ENCODE data around the gene CCSER1. TPM values are rescaled to one million over a fixed set of nuclear protein-coding genes. Genes with fewer than 3 reads are reported as not detected.
A peak's percentile ranks its signal among the peaks of the same experiment; 100 is the strongest.

Gene CCSER1
- total RNA-seq, 6 donors from 2014 or later: 4.4 to 26.1 (median 13.8) TPM

GRCh38 chr4:90415116-90415515 is 287.9 kb downstream of the CCSER1 start:
- TF ChIP-seq EP300 (IDR thresholded peaks at IDR 0.05): no peak
- TF ChIP-seq POLR2A (IDR thresholded peaks at IDR 0.05): no peak
- TF ChIP-seq CTCF (IDR thresholded peaks at IDR 0.05): no peak
- no peak for TF ChIP-seq POLR2AphosphoS5 (IDR thresholded peaks at IDR 0.05)
- Histone ChIP-seq H3K9me3 (no peaks in the 10 kb centered on the region), H3K27me3 (no peaks in the 10 kb centered on the region), H3K36me3 (no peaks in the 10 kb centered on the region), H3K4me3 (no peak overlapping the region), H3K27ac (no peak overlapping the region), H3K4me1 (no peaks in the 10 kb centered on the region)
- DNase-seq: no peak
- no peak for ATAC-seq (ENCODE audit: low FRiP score in 2 of 2)
- 79 to 87% methylated on average over 5 of the region's 5 CpGs for WGBS, 2 donors

- Histone ChIP-seq H3K4me3 (no peak overlapping the region), H3K27ac (no peak overlapping the region), H3K9me3 (no peaks in the 10 kb centered on the region), H3K27me3 (no peaks in the 10 kb centered on the region), H3K36me3 (no peaks in the 10 kb centered on the region), H3K4me1 (no peaks in the 10 kb centered on the region)
- DNase-seq (no peak), ATAC-seq (ENCODE audit: low FRiP score in 2 of 2) (peak in 1 of 2 donors; percentile 58)
- TF ChIP-seq POLR2A (IDR thresholded peaks at IDR 0.05): no peak
- TF ChIP-seq CTCF (IDR thresholded peaks at IDR 0.05): peak in 3 of 6 experiments; percentile 41 to 52 (median 47)
- TF ChIP-seq EP300 (IDR thresholded peaks at IDR 0.05): no peak
- 0 to 1% methylated on average over 2 of the region's 2 CpGs for WGBS, 2 donors
Measured at GRCh38 chr4:90419124-90419711, 292.0 kb downstream of the CCSER1 start.

- Histone ChIP-seq H3K9me3 (no peaks in the 10 kb centered on the region), H3K36me3 (no peaks in the 10 kb centered on the region), H3K4me1 (no peaks in the 10 kb centered on the region), H3K27ac (no peak overlapping the region), H3K27me3 (no peaks in the 10 kb centered on the region), H3K4me3 (no peak overlapping the region)
- no peak for ATAC-seq (ENCODE audit: low FRiP score in 2 of 2)
- TF ChIP-seq CTCF (IDR thresholded peaks at IDR 0.05): no peak
- no peak for TF ChIP-seq POLR2A (IDR thresholded peaks at IDR 0.05)
- no peak for TF ChIP-seq EP300 (IDR thresholded peaks at IDR 0.05)
- TF ChIP-seq POLR2AphosphoS5 (IDR thresholded peaks at IDR 0.05): no peak
- no peak for DNase-seq
- WGBS, 2 donors: 72 to 76% methylated on average over 2 of the region's 2 CpGs
Measured at GRCh38 chr4:90421161-90421560, 294.0 kb downstream of the CCSER1 start.

GRCh38 chr4:90425893-90426292 is 298.7 kb downstream of the CCSER1 start:
- Histone ChIP-seq H3K9me3 (no peaks in the 10 kb centered on the region), H3K4me1 (no peaks in the 10 kb centered on the region), H3K27ac (no peak overlapping the region), H3K4me3 (no peak overlapping the region), H3K27me3 (no peaks in the 10 kb centered on the region), H3K36me3 (no peaks in the 10 kb centered on the region)
- DNase-seq (no peak), ATAC-seq (ENCODE audit: low FRiP score in 2 of 2) (no peak)
- WGBS, 2 donors: 76 to 78% methylated on average over 5 of the region's 5 CpGs
- no peak for TF ChIP-seq POLR2A (IDR thresholded peaks at IDR 0.05)
- no peak for TF ChIP-seq EP300 (IDR thresholded peaks at IDR 0.05)
- no peak for TF ChIP-seq CTCF (IDR thresholded peaks at IDR 0.05)
- no peak for TF ChIP-seq POLR2AphosphoS5 (IDR thresholded peaks at IDR 0.05)

- no peak overlapping the region for H3K27ac ChIP-seq
- DNase-seq: no peak
- no peaks in the 10 kb centered on the region for H3K27me3 ChIP-seq
- no peak overlapping the region for H3K4me3 ChIP-seq
- H3K9me3 ChIP-seq: no peaks in the 10 kb centered on the region
- H3K36me3 ChIP-seq: no peaks in the 10 kb centered on the region
- ATAC-seq (ENCODE audit: low FRiP score in 2 of 2): no peak
- no peaks in the 10 kb centered on the region for H3K4me1 ChIP-seq
- no peak for TF ChIP-seq EP300 (IDR thresholded peaks at IDR 0.05)
- no peak for TF ChIP-seq POLR2AphosphoS5 (IDR thresholded peaks at IDR 0.05)
- no peak for TF ChIP-seq CTCF (IDR thresholded peaks at IDR 0.05)
- no peak for TF ChIP-seq POLR2A (IDR thresholded peaks at IDR 0.05)
Measured at GRCh38 chr4:90438522-90438921, 311.3 kb downstream of the CCSER1 start.

All from upper lobe of left lung (tissue), 6 donors.